Measurements from ENCODE around the gene KBTBD8. TPM values are rescaled to one million over a fixed set of nuclear protein-coding genes. Genes with fewer than 3 reads are reported as not detected.
A peak's percentile ranks its signal among the peaks of the same experiment; 100 is the strongest.

Gene KBTBD8
- total RNA-seq, 6 experiments from 2014 or later = 0.50 to 2.2 (median 1.2) TPM

DNA sequence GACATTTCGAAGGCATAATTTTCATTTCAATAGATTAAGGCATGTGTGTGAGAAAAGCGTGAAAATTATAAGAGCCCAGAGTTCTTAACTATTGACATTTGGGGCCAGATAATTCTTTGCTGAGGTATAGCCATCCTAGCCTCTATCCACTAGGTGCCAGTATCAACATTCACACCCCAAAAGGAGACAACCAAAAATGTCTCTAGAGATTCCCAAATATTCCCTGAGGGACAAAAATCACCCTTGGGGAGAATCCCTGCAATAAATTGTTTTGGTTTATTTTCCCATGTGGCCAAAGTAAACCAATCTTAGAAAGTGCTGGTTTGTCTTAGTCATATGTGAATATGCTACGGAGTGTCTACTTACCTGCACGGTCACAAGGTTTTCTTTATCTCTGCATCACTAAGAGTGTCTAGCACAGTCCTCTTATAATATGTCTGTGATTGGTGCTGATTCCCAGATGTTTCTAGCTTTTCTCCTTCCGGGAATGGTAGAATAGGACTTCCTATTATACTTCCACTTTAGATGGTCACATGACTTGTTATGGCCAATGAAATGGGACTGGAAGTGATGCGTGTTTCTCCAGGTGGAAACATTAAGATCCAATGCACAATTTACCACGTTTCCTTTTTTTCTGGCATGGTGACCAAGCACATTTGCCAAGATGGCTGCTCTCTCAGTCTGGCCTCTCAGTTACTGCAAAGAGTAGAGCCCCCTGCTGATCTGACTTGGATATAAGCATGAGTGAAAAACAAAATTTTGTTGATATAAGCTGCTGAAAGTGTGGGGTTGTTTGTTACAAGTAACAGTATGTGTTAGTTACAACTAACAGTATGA, 8.0 kb upstream of the KBTBD8 start:
- H3K36me3 ChIP-seq = no peaks in the 10 kb centered on the region
- intact Hi-C loops (cut with DNase I) = no loop called here
- TF ChIP-seq POLR2A (IDR thresholded peaks at IDR 0.05) (no peak), CTCF (IDR thresholded peaks at IDR 0.05) (no peak)
- no peak overlapping the region for H3K27ac ChIP-seq
- H3K9me3 ChIP-seq = no peaks in the 10 kb centered on the region
- DNase-seq (no peak), ATAC-seq (peak in 3 of 4 donors; percentile 17 to 23 (median 19))
- H3K27me3 ChIP-seq = no peaks in the 10 kb centered on the region
- H3K4me1 ChIP-seq = no peaks in the 10 kb centered on the region
- WGBS (ENCODE audit: insufficient coverage, low coverage, low lambda C conversion rate, missing lambda C conversion rate) = 68% methylated on average over 7 of the region's 7 CpGs
- H3K4me3 ChIP-seq = peak overlapping the region in 1 of 3 donors; percentile 3

DNA sequence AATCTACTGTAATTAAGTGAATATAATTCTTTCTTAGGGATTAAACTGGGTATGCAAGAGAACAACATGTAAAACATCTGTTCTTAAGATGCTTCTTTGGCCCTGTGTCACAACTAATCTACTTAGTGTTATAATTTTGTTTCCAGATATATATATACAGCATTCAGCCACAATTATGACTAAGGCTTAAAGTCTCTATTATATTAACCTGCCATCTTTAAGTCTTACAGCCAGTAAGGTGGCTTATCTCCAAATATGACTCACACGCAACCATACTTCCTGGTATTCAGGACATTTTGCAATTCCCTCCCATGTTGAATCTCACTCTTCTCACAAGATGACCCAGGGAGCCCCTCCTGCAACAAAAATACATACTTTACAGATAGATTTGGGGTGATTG, 6.6 kb upstream of the KBTBD8 start:
- intact Hi-C loops (cut with DNase I) = no loop called here
- H3K9me3 ChIP-seq = no peaks in the 10 kb centered on the region
- ATAC-seq (peak in 1 of 4 donors; percentile 43), DNase-seq (no peak)
- no peaks in the 10 kb centered on the region for H3K4me1 ChIP-seq
- H3K36me3 ChIP-seq = no peaks in the 10 kb centered on the region
- TF ChIP-seq POLR2A (IDR thresholded peaks at IDR 0.05) (no peak), CTCF (IDR thresholded peaks at IDR 0.05) (no peak)
- 56% methylated on average over 1 of the region's 1 CpG for WGBS (ENCODE audit: insufficient coverage, low coverage, low lambda C conversion rate, missing lambda C conversion rate)
- H3K27me3 ChIP-seq = no peaks in the 10 kb centered on the region
- H3K4me3 ChIP-seq = no peak overlapping the region
- no peak overlapping the region for H3K27ac ChIP-seq

GRCh38 chr3:66993082-66993481, 5.0 kb upstream of the KBTBD8 start:
- no peak for TF ChIP-seq POLR2A (IDR thresholded peaks at IDR 0.05)
- no peak for TF ChIP-seq CTCF (IDR thresholded peaks at IDR 0.05)
- Histone ChIP-seq H3K4me3 (no peak overlapping the region), H3K36me3 (no peaks in the 10 kb centered on the region), H3K4me1 (no peaks in the 10 kb centered on the region), H3K27ac (no peak overlapping the region), H3K9me3 (no peaks in the 10 kb centered on the region), H3K27me3 (peaks cover 0 to 7% of the 10 kb centered on the region in 2 donors)
- WGBS (ENCODE audit: insufficient coverage, low coverage, low lambda C conversion rate, missing lambda C conversion rate) = 67% methylated on average over 3 of the region's 3 CpGs
- DNase-seq = no peak
- ATAC-seq = no peak
- intact Hi-C loops (cut with DNase I) = no loop called here

DNA sequence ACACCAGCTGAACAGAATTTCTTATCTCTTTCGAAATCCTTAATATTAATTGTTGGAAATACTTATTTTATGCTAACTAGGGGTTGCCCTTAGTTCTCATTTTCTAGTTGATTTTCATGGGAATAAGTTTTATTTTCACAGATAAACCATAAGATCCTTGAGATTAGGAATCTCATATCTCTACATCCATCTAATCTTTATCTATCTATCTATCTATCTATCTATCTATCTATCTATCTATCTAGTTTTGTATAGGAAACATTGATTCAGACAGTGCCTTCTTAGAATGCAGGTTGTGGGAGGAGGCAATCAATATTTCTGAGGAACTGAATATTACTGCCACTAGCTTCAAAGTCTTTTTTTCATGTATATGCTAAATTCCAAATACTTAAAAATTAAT, 3.5 kb upstream of the KBTBD8 start:
- Histone ChIP-seq H3K36me3 (no peaks in the 10 kb centered on the region), H3K9me3 (no peaks in the 10 kb centered on the region), H3K27me3 (peaks cover 0 to 7% of the 10 kb centered on the region in 2 donors), H3K4me3 (no peak overlapping the region), H3K4me1 (no peaks in the 10 kb centered on the region), H3K27ac (no peak overlapping the region)
- 55% methylated on average over 1 of the region's 1 CpG for WGBS (ENCODE audit: insufficient coverage, low coverage, low lambda C conversion rate, missing lambda C conversion rate)
- TF ChIP-seq POLR2A (IDR thresholded peaks at IDR 0.05) = no peak
- TF ChIP-seq CTCF (IDR thresholded peaks at IDR 0.05) = no peak
- DNase-seq (no peak), ATAC-seq (no peak)
- intact Hi-C loops (cut with DNase I) = no loop called here
